GM06990 (cell line): ENCODE measurements around the gene MARK4.
A peak's percentile ranks its signal among the peaks of the same experiment; 100 is the strongest.

Experiments used
- DNase-seq: peaks from one replicate; pipeline ENCODE4 v3.0.0-alpha.2; 2011; ENCODE audit not compliant: insufficient read length; ENCODE audit errors: extremely low read depth
- H3K27me3 ChIP-seq: replicated peaks from 2 replicates; pipeline ENCODE4 v1.6.0; 2011; ENCODE audit warnings: low read length; ENCODE audit not compliant: control insufficient read depth, insufficient read depth
- H3K36me3 ChIP-seq: 2 replicates; pipeline ENCODE4 v1.5.1; 2011; ENCODE audit warnings: low read length; ENCODE audit not compliant: control insufficient read depth, insufficient read depth
- H3K4me3 ChIP-seq: replicated peaks from 2 replicates; pipeline ENCODE4 v1.5.1; 2011; ENCODE audit warnings: low read depth, mild to moderate bottlenecking, control low read depth, low read length
- CTCF ChIP-seq: IDR thresholded peaks from 2 replicates; pipeline ENCODE4 v1.5.1; 2011; ENCODE audit warnings: low read length, control low read depth, mild to moderate bottlenecking, inconsistent platforms; ENCODE audit not compliant: insufficient read depth, poor library complexity, severe bottlenecking

The MARK4 gene

GRCh38 chr19:45339629-45340028 lies 88.6 kb downstream of the MARK4 start:
- TF ChIP-seq CTCF = no peak
- Histone ChIP-seq H3K36me3 (no peaks in the 10 kb centered on the region), H3K4me3 (no peak overlapping the region), H3K27me3 (no peaks in the 10 kb centered on the region; the same call in 1 of the 2 replicates)
- DNase-seq = no peak

DNA sequence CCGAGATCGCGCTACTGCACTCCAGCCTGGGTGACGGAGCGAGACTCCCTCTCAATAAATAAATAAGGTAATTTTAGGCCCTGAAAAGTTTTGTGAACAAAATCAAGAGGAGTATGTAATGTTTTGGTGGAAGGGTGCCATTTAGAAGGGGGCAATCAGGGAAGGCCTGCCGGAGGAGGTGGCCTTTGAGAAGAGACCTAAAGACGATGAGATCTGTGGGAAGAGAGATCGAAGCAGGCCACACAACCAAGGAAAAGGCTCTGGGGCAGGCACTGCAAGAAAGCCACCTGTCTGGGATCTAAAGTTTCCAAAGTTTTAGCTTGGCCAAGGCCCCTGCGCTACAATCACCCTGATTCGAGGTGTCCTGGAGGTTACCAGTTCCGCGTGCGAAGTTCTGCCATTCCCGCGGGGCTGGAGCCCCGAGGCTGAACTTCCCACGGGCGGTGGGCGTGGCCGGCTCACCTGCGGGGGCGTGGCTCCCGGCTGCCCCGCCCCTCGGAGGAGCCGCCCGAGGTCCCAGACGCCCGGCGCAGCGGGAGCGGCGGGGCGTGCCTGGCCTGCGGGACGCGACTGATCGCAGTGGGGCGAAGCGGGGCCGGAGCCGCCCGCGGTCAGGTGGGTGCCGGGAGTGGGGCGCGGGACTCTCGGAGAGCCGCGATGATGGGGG lies 89.3 kb downstream of the MARK4 start, which contains the start of gene KLC3:
Gene KLC3, plus strand, starts transcription at position 519 of the 667 bp plus-strand sequence. CDS start 4,792 bp downstream, outside the sequence.
- H3K4me3 ChIP-seq = no peak within 1 kb of the TSS; the same call in 1 of the 2 replicates
- no peaks in the 10 kb centered on the region for H3K36me3 ChIP-seq
- DNase-seq = peak; percentile 42
- TF ChIP-seq CTCF = no peak
- H3K27me3 ChIP-seq = no peaks in the 10 kb centered on the region; the same call in 1 of the 2 replicates

DNA sequence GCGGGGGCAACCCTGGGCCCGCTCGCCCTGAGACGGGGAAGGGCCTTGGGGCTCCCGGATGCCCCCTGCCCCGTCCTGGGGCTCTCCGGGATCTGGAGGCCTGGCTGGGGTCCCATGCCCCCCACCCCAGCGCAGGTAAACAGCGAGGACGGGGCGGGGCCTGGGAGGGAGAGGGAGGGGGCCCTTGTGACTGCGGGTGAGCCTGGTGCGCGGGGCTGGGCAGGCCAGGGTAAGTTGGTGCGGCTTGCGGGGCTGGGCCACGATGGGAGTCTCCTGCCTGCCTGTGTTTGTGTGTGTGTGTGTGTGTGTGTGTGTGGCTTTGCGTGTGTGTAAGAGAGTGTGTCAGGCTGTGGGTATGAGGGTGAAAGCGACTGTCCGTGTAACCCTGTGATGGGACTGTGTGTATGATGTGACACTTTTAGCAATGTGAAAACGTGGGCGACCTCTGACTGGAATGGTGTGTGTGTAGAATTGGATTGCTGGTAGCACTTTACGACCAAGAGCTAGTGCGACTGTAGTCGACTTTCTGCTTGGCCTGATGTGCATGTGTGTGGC lies 89.9 kb downstream of the MARK4 start:
- Histone ChIP-seq H3K27me3 (no peaks in the 10 kb centered on the region; the same call in 1 of the 2 replicates), H3K36me3 (no peaks in the 10 kb centered on the region), H3K4me3 (no peak overlapping the region; the same call in 1 of the 2 replicates)
- no peak for DNase-seq
- no peak for TF ChIP-seq CTCF

DNA sequence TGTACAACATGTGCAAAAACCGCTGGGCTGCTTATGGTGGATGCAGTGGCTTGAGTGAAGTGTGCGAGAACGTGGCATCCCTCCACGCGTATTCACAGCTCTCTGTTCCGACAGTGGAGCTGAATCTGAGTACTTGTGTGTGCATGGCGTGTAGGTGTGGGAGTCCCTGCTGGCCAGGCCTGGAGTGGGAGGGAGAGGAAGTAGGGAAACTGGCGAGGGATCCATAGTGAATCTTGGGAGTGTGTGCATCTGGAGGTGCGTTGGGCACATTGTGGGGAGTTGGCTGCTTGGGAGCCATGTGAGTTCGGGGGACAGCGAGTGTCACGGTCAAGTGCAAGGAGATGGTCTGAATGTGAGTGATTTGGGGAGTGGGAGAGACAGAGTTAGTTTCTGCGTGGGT lies 91.8 kb downstream of the MARK4 start:
- no peak for TF ChIP-seq CTCF
- Histone ChIP-seq H3K4me3 (no peak overlapping the region), H3K36me3 (no peaks in the 10 kb centered on the region), H3K27me3 (no peaks in the 10 kb centered on the region; the same call in 1 of the 2 replicates)
- DNase-seq = no peak

DNA sequence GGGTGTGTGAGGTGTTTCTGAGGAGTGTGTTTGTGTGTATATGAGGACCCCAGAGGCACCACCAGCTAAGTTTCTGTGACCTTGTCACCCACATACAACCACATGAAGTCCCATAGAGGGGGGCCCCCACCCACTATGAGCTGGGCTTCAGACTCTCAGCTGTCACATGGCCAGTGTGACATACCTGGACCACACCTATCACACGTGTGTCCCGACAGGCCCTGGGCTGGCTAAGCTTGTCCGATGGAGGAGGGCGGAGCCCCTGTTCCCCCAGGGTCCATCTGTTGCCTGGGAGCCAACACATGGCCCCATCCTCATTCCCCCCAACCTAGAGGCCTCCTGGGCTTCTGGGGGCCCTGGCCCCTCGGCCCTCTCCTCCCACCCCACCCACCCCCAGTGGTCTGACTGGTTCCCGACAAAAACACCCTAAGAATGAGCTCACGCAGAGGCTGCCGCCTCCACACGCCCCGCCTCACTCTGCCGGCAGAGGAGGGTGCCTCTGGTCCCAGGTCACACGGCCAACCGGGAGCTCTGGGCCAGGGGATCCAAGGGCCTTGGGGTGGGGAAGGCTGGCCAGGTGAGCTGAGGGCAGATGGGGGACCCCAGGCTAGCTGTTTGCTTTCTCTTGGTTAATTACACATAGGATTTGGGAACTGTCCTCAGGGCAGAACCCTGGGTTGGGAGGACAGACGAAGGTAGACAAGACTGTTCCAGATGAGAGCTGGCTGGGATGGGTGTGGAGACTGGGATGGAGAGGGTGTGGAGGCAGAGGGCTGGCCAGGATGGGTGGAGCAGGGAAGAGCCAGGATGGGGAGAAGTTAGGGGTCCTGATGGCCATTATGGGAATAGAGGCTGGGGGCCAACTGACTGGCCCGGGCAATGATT lies 93.8 kb downstream of the MARK4 start:
- no peak for TF ChIP-seq CTCF
- no peak for DNase-seq
- H3K27me3 ChIP-seq = no peaks in the 10 kb centered on the region; the same call in 1 of the 2 replicates
- no peak overlapping the region for H3K4me3 ChIP-seq
- peaks cover 2% of the 10 kb centered on the region; the same call in 1 of the 2 replicates for H3K36me3 ChIP-seq
